Measurements from ENCODE around the gene LARP7. TPM values are rescaled to one million over a fixed set of nuclear protein-coding genes. Genes with fewer than 3 reads are reported as not detected.

LARP7 gene
- total and polyA plus RNA-seq, 2 of the 8 experiments (the other 6 are each of a cell fraction or from before 2014, with no cell fraction given), result 9.3 to 38.3 TPM

- no peak for TF ChIP-seq SUZ12 (IDR thresholded peaks at IDR 0.05; ENCODE audit: low read length)
- TF ChIP-seq BACH1 (IDR thresholded peaks at IDR 0.05; ENCODE audit: low read length), result no peak
- TF ChIP-seq JUND (IDR thresholded peaks at IDR 0.05; ENCODE audit: low read length), result peak; percentile 90
- peak; percentile 87 to 99; a peak in 3 of 4 replicates for TF ChIP-seq HDAC2 (IDR thresholded peaks at IDR 0.05; ENCODE audit: borderline replicate concordance in 1 of 2, low read depth in 2 of 2, low read length in 2 of 2)
- no peak for TF ChIP-seq RXRA (IDR thresholded peaks at IDR 0.05; ENCODE audit: insufficient read depth, low read depth, low read length)
- peak; percentile 39; the same call in 1 of the 2 replicates for TF ChIP-seq MAX (IDR thresholded peaks at IDR 0.05)
- TF ChIP-seq POLR2AphosphoS5 (IDR thresholded peaks at IDR 0.05; ENCODE audit: low read depth, low read length), result no peak; the same call in none of the 2 replicates
- TF ChIP-seq JUN (IDR thresholded peaks at IDR 0.05; ENCODE audit: low read depth, low read length), result 0 out of 2 replicates have a peak, but pooled peaks have one; percentile 50
- TF ChIP-seq CTBP2 (IDR thresholded peaks at IDR 0.05; ENCODE audit: borderline replicate concordance, insufficient read depth, insufficient read length, low read length), result no peak
- TF ChIP-seq SIN3A (conservative IDR thresholded peaks at IDR 0.05 in 1 of 2, IDR thresholded peaks at IDR 0.05 in 1 of 2; ENCODE audit: low read depth in 1 of 2, low read length in 2 of 2), result peak; percentile 92 to 100
- peak; percentile 54 for TF ChIP-seq TBP (IDR thresholded peaks at IDR 0.05; ENCODE audit: low read depth, low read length)
- peak; percentile 83 for TF ChIP-seq TAF1 (IDR thresholded peaks at IDR 0.05; ENCODE audit: low read depth, low read length)
- peak; percentile 73 for TF ChIP-seq PHF8 (conservative IDR thresholded peaks at IDR 0.05; ENCODE audit: low read depth, low read length)
- peak; percentile 73 for TF ChIP-seq TAF7 (optimal IDR thresholded peaks at IDR 0.05; ENCODE audit: borderline replicate concordance, low read depth, low read length)
- TF ChIP-seq NANOG (IDR thresholded peaks at IDR 0.05; ENCODE audit: insufficient read depth, low read depth, low read length, poor library complexity, severe bottlenecking), result no peak
- TF ChIP-seq POLR2A (IDR thresholded peaks at IDR 0.05; ENCODE audit: control extremely low read depth in 1 of 2, low read depth in 2 of 2, low read length in 2 of 2), result peak in 1 of 2 experiments; percentile 67; a peak in 2 of 3 replicates
- TF ChIP-seq ZNF274 (IDR thresholded peaks at IDR 0.05; ENCODE audit: borderline replicate concordance, extremely low read depth, low read length), result no peak
- no peak for TF ChIP-seq POU5F1 (IDR thresholded peaks at IDR 0.05; ENCODE audit: low read depth, low read length)
- TF ChIP-seq SIRT6 (IDR thresholded peaks at IDR 0.05; ENCODE audit: low read length), result no peak
- TF ChIP-seq RFX5 (IDR thresholded peaks at IDR 0.05; ENCODE audit: borderline replicate concordance, low read depth, low read length), result no peak
- peak; percentile 72 for TF ChIP-seq SP1 (IDR thresholded peaks at IDR 0.05; ENCODE audit: low read depth, low read length)
- peak; percentile 99 for TF ChIP-seq SAP30 (IDR thresholded peaks at IDR 0.05; ENCODE audit: insufficient read depth, insufficient replicate concordance, low read length)
- TF ChIP-seq RBBP5 (IDR thresholded peaks at IDR 0.05; ENCODE audit: borderline replicate concordance, low read depth, low read length), result peak; percentile 97
- no peak for TF ChIP-seq YY1 (IDR thresholded peaks at IDR 0.05; ENCODE audit: low read depth, low read length)
Observed at GRCh38 chr4:112636688-112637551, at the start of gene LARP7, which contains the start of gene ZGRF1 (continued).

Data from H1 (cell line).